Measurements from ENCODE around the gene IL17D.
"Not testable (repeated sequence)": the region's sequence is repeated elsewhere in the genome, so short reads cannot be mapped to it uniquely, and the experiment has no call there.

The IL17D gene, protein sequence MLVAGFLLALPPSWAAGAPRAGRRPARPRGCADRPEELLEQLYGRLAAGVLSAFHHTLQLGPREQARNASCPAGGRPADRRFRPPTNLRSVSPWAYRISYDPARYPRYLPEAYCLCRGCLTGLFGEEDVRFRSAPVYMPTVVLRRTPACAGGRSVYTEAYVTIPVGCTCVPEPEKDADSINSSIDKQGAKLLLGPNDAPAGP

GRCh38 chr13:20702915-20703779 lies at the start of gene IL17D:
Gene IL17D, plus strand, starts transcription at chr13:20703699. Its CDS starts 303 bp downstream, at chr13:20704002.
- DNase-seq (ENCODE audit: low spot score), result no peak

DNA sequence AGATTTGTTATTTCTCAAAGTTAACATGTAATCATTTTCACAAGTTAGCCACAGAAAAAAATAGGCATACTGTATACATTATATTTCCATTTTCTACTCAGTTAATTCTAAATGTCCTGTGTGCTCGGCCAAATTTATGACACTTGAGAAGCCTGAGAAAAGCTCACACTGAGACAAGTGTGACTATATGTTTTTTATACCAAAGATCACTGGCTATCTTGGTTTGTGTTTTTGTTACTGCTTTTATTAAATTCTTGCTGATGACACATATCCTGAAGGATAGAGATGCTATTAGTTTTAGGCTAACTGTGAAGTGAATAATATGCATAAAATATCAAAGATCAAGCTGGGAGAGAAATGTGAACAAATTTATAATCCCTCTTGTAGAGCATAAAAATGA lies 49.3 kb upstream of the IL17D start:
- DNase-seq (ENCODE audit: low spot score), result peak; percentile 16

GRCh38 chr13:20658451-20659040 lies 45.0 kb upstream of the IL17D start:
- DNase-seq (ENCODE audit: low spot score), result no peak

DNA sequence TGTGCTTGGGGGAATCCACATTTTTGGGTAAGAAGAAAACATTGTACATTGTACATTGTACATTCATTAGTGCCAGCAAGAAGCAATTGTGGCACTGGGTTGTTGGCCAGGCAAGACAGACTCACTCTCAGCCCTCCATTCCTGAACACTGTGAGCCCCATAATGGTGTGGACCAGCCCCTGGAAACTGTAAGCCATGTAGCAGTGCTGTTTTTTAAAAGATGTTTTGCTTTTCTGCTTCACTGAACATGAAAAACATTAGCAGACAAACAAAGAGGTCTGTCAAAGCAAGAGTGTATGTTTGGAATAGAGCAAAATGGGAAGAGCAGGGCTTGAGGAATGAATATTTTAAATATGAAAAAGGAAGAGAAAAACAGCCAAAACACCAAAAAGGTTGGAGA lies 39.1 kb upstream of the IL17D start:
- DNase-seq (ENCODE audit: low spot score), result no peak

DNA sequence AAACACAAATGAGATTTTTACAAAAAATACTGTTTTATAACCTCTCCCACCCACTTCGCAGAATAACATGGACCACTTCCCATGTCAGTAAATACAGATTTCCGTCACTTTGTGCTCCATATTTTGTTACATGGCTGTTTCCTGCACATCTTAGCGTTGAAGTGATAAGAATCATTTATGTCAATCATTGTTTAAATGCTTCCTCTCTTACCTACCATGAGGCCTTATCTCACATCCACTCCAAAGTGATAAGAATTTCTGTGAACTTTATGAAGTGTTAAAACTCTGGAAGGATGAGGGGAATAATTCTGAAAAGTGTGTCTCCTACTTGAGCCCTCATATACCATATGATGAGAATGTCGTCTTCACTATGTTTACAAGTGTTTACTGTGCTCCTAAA lies 36.6 kb upstream of the IL17D start:
- no peak for DNase-seq (ENCODE audit: low spot score)

GRCh38 chr13:20667857-20668437 lies 35.6 kb upstream of the IL17D start:
- DNase-seq (ENCODE audit: low spot score), result no peak

DNA sequence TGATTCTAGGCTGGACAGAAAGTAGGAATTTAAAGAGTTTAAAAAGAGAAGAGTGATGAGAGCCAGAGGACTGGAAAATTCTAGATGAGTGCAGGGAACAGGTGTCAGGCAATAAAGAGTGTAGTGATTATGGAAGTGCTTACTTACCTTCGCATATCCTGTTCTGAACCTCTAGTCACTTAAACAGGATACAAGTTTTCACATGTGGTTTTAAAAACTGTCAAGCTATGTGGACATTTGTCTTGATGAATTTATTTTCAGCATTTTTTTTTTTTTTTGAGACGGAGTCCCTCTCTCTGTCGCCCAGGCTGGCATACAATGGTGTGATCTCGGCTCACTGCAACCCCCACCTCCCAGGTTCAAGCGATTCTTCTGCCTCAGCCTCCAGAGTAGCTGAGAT lies 34.3 kb upstream of the IL17D start:
- no peak for DNase-seq (ENCODE audit: low spot score)

- DNase-seq (ENCODE audit: low spot score), result no peak
Observed at GRCh38 chr13:20671789-20672188, 31.7 kb upstream of the IL17D start.

GRCh38 chr13:20672772-20673171 lies 30.7 kb upstream of the IL17D start:
- no peak for DNase-seq (ENCODE audit: low spot score)

DNA sequence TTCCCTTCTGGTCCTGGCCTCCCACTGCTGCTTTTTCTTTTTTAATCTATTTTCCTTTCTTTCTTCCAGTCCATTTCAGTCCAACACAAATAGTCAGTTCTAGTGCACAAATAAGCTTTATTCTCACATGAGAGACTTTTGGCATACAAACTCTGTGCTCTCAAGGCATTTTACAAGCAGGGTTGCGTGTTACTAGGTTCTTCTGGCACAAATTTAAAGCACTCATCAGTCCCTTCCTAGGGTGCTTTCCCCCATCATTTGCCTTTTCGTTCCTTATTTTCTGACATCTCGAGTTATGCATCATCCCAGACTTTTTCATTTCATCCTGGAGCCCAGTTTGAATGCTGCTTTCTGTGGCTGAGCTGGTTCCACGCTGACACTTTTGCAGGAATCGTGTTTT lies 29.8 kb upstream of the IL17D start:
- no peak for DNase-seq (ENCODE audit: low spot score)

DNA sequence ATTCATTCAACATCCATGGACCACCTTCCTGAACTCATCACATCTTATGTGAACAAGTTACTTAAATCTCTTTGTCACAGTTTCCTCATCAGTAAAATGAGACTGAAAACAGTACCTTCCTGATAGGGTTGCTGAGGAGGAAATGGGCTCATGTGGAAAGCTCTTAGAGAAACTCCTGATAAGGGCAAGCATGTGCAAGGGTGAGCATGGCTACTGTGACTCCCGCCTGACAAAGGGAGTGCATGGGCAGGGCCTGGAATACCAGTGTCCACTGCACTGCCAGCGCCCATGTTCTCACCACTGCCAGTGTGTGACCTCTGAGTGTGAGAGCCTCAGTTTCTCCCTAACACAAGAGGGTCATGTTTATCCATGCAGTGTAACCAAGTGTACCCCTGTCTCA lies 27.3 kb upstream of the IL17D start:
- no peak for DNase-seq (ENCODE audit: low spot score)

DNA sequence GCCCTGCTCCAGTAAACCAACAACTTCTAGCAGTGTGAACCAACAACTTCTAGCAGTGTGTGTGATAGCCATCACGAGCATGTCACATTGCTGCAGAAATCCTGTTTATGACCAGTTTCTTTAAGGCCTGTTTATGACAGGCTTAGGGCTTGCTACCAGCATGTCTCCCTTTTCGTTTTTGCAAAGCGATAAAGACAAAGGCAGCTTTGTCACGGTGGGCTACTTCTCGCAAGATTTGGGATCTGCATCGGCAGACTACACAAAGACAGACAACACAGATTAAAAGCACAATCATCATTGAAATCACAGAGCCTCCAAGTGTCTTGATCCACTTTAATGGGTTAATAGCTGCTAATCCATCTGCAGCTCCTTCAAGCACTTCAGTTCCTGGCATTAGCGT lies 24.9 kb upstream of the IL17D start:
- DNase-seq (ENCODE audit: low spot score), result not testable (repeated sequence)

DNA sequence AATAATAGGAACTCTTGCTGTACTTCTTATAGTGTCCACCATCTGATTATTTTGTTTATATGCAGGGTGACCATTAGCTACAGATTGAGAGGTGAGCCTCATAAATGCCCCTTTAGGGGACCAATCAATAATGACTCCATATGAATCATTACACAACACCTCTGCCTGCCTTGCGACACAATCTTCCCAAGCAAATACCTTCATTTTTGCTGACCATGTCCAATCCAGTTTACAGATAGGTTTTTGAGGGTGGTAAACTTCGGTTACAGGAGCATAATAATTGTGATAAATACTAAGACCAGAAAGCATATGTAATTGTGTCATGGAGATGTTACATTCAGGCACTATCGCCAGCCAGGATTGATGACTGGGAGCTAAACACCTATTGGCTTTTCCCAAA lies 23.6 kb upstream of the IL17D start:
- no peak for DNase-seq (ENCODE audit: low spot score)

GRCh38 chr13:20680416-20681080 lies 23.0 kb upstream of the IL17D start:
- DNase-seq (ENCODE audit: low spot score), result no peak

DNA sequence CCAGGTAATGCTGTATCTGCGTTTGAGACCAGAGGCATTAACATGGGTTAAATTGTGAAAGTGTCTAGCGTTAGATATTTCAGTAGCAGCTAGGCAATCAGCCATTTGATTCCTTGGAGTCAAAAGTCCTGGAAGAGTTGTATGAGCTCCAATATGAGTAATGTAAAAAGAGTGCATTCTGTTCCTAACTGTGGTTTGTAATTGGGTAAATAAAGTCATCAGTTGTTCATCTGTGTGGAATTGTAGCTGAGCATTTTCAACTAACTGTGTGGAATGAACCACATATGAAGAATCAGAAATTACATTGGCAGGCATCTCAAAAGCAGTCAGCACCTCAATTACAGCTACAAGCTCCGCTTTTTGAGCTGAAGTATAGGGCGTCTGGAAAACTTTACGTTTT lies 22.0 kb upstream of the IL17D start:
- not testable (repeated sequence) for DNase-seq (ENCODE audit: low spot score)

DNA sequence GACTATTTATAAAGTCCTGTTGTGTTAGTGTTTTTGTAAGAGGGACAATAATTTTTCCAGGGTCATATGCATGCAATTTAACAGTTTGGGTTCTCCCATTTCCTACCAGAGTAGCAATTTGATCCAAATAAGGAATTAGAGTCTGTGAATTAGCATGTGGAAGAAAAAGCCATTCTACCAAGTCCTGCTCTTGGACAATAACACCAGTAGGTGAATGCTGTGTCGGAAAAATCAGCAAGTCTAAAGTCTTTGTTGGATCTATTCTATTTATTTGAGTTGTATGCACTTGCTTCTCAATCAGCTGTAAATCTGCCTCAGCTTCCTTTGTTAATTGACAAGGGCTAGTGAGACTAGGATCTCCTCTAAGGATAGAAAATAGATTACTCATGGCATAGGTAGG lies 21.4 kb upstream of the IL17D start:
- no peak for DNase-seq (ENCODE audit: low spot score)

DNA sequence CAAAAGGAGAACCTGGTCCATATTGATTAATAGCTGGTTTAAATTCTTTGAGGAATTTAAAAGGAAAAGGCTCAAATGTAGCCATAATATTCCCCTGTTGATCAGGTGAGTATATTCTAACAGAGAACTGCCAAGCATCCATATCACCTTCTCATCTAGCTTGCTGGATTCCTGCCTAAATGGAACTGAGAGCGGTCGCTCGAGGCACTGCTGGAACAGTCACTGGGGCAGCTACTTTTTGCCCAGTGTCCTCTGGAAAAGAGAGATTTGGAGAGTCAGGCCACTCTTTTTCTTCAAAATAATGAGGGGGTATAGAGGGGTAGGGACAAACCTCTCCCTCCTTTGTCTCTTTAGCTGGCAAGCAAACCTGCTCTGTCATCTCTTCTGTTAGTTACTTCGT lies 19.5 kb upstream of the IL17D start:
- no peak for DNase-seq (ENCODE audit: low spot score)

GRCh38 chr13:20684546-20684945 lies 19.0 kb upstream of the IL17D start:
- DNase-seq (ENCODE audit: low spot score), result no peak

GRCh38 chr13:20685092-20685491 lies 18.4 kb upstream of the IL17D start:
- no peak for DNase-seq (ENCODE audit: low spot score)

DNA sequence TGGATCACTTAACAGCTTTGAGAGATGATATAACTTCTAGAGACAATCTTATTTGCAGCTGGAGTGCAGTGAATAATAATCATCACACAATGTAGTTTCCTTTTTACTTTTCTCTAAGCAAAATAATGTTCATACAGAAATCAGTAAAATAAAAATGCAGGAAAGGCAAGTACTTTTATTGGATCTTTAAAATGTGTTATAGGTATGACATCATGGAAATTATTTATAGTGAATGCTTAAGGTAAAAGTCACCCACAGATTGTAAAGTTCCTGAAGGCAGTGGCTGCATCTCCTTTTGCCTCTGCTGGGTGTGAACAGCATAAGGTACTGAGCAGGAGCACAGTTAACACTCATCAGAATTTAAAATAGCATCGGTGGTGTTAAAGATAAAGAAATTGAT lies 17.3 kb upstream of the IL17D start:
- DNase-seq (ENCODE audit: low spot score), result no peak

DNA sequence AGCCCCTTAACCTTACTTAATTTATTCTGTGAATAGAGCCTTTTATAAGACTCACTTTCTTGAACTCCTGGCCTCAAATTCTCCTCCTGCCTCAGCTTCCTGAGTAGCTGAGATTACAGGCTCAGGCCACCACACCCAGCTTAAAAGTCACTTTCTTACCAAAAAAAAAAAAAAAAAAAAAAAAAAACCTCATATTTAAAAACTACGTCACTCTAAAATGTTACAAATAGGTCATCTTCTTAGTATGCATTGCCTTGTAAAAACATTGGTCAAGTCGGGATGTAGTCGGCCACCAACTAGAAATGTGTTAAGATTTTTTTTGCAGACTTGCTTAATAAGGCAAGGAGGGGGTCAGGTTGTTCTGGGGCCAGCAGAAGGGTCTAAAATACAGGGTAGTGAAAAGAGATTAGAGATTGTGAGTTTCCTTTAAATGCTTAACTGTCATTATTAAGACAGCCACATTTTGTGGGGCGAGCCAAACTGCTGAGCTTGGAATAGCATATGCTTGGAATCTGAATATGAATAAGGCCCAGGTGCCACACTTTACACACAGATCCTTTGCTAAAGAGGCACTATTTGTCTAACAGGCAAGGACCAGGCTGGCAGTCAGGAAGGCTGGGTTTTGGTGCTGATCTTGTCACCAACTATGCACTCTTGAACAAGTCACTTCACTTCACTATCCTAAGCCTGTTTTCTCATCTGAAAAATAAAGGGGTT lies 16.5 kb upstream of the IL17D start:
- DNase-seq (ENCODE audit: low spot score), result no peak

GRCh38 chr13:20689291-20689690 lies 14.2 kb upstream of the IL17D start:
- no peak for DNase-seq (ENCODE audit: low spot score)

All from hepatic stellate cell (primary cell).